ENCODE results near the gene TTC7B.

Gene TTC7B

DNA sequence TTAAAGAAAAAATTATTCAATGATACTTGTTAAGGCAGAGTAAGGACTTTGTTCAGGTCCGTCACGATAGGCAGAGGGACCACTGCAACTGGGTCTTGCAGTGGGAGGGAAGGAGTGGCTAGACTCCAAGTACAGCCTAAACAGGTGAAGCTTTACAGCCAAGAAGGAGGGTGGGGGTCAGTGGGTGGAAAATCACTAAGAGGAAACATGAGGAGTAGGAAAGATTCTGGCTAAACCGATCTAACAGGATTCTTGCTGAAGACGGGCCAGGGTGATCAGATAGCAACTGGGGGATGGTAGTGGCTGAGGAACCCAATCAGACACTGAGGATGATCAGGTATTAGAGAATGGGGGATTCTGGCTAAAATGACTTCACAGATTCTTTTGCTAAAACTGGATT is 100.2 kb downstream of the TTC7B start:
- no peak for DNase-seq (ENCODE audit: low read depth)
- no peak for TF ChIP-seq MYC (IDR thresholded peaks at IDR 0.05; ENCODE audit: low read depth, low read length)
- TF ChIP-seq, protein P1, sequence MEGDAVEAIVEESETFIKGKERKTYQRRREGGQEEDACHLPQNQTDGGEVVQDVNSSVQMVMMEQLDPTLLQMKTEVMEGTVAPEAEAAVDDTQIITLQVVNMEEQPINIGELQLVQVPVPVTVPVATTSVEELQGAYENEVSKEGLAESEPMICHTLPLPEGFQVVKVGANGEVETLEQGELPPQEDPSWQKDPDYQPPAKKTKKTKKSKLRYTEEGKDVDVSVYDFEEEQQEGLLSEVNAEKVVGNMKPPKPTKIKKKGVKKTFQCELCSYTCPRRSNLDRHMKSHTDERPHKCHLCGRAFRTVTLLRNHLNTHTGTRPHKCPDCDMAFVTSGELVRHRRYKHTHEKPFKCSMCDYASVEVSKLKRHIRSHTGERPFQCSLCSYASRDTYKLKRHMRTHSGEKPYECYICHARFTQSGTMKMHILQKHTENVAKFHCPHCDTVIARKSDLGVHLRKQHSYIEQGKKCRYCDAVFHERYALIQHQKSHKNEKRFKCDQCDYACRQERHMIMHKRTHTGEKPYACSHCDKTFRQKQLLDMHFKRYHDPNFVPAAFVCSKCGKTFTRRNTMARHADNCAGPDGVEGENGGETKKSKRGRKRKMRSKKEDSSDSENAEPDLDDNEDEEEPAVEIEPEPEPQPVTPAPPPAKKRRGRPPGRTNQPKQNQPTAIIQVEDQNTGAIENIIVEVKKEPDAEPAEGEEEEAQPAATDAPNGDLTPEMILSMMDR (IDR thresholded peaks at IDR 0.05; ENCODE audit: low read depth, low read length) = no peak
- TF ChIP-seq POLR2A (IDR thresholded peaks at IDR 0.05; ENCODE audit: extremely low read depth, insufficient read length) = no peak
- TF ChIP-seq, protein P2, sequence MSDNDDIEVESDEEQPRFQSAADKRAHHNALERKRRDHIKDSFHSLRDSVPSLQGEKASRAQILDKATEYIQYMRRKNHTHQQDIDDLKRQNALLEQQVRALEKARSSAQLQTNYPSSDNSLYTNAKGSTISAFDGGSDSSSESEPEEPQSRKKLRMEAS (IDR thresholded peaks at IDR 0.05; ENCODE audit: low read depth, low read length) = no peak
- no peak overlapping the region for H3K4me3 ChIP-seq (ENCODE audit: low read depth, low read length)

DNA sequence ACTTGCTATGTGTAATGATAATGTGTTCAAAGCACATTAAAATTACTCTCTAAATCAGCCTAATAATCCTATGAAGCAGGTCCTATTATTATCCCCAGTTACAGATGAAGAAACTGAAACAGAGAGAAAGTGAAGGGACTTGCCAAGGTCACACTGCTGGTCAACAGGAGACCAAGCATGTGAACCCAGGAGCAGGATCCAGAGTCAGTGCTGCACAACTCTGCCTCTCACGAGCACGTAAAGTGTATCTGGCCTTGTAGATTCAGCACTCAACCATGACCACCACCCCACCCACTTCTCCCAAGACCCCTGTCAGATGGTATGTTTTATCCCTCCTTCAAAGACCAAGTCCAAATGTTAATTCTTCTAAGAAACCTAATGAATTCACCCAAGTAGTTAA is 100.7 kb downstream of the TTC7B start:
- no peak for DNase-seq (ENCODE audit: low read depth)
- no peak overlapping the region for H3K4me3 ChIP-seq (ENCODE audit: low read depth, low read length)
- no peak for TF ChIP-seq POLR2A (IDR thresholded peaks at IDR 0.05; ENCODE audit: extremely low read depth, insufficient read length)
- TF ChIP-seq, protein P1 (IDR thresholded peaks at IDR 0.05; ENCODE audit: low read depth, low read length) = no peak
- no peak for TF ChIP-seq MYC (IDR thresholded peaks at IDR 0.05; ENCODE audit: low read depth, low read length)
- TF ChIP-seq, protein P2 (IDR thresholded peaks at IDR 0.05; ENCODE audit: low read depth, low read length) = no peak

DNA sequence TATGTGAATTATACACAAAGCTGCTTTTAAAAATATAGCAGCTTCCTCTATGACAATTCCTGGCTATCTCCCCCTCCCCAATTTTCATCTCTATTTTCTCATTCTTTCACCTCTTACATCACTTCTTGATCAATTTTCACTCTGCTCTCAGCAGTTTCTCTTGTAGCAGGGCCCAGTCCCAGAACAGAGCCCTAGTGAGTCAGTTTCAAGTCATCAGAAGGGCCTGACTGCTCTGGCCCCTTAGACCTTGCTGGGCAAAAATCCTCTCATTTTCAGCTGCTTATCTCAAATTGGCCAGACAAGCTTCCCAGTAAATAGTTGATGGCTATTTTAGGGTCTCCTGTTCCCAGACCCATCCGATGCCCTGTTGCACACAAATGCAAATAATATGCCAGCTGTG is 101.4 kb downstream of the TTC7B start:
- no peak for DNase-seq (ENCODE audit: low read depth)
- TF ChIP-seq MYC (IDR thresholded peaks at IDR 0.05; ENCODE audit: low read depth, low read length) (no peak), POLR2A (IDR thresholded peaks at IDR 0.05; ENCODE audit: extremely low read depth, insufficient read length) (no peak)
- TF ChIP-seq, protein P1 (IDR thresholded peaks at IDR 0.05; ENCODE audit: low read depth, low read length) = no peak
- TF ChIP-seq, protein P2 (IDR thresholded peaks at IDR 0.05; ENCODE audit: low read depth, low read length) = no peak
- no peak overlapping the region for H3K4me3 ChIP-seq (ENCODE audit: low read depth, low read length)

DNA sequence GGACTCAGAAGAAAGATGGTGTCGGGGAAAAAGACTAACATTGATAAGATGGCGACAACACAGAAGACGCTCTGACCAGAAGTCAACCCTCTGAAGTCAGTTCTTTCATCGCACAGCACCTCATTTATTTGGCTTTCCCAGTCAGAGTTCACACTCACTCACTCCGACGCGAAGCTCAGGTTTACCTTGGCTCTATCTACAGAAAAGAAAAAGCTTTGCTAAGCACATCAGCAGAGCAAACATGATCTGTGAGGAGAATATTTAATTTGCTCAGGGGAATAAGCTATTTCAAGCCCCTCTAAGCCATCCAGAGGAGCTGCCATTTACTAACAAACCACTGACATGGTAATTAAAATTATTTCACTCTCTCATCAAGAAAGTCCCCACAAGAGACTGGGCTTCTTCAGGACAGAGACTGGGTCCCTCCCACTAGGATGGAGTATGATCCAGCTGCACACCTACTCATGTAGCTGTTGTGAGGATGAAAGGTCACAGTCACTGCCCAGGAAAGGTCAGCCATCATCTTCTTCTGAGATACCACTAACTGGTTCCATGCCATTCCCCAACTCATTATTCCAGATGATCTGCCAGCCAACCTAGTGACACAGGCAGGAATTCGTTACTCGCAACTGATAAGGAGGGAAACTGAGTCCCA is 111.4 kb downstream of the TTC7B start:
- TF ChIP-seq POLR2A (IDR thresholded peaks at IDR 0.05; ENCODE audit: extremely low read depth, insufficient read length) = no peak
- TF ChIP-seq, protein P2 (IDR thresholded peaks at IDR 0.05; ENCODE audit: low read depth, low read length) = no peak
- TF ChIP-seq, protein P1 (IDR thresholded peaks at IDR 0.05; ENCODE audit: low read depth, low read length) = no peak
- TF ChIP-seq MYC (IDR thresholded peaks at IDR 0.05; ENCODE audit: low read depth, low read length) = no peak
- no peak overlapping the region for H3K4me3 ChIP-seq (ENCODE audit: low read depth, low read length)
- no peak for DNase-seq (ENCODE audit: low read depth)

DNA sequence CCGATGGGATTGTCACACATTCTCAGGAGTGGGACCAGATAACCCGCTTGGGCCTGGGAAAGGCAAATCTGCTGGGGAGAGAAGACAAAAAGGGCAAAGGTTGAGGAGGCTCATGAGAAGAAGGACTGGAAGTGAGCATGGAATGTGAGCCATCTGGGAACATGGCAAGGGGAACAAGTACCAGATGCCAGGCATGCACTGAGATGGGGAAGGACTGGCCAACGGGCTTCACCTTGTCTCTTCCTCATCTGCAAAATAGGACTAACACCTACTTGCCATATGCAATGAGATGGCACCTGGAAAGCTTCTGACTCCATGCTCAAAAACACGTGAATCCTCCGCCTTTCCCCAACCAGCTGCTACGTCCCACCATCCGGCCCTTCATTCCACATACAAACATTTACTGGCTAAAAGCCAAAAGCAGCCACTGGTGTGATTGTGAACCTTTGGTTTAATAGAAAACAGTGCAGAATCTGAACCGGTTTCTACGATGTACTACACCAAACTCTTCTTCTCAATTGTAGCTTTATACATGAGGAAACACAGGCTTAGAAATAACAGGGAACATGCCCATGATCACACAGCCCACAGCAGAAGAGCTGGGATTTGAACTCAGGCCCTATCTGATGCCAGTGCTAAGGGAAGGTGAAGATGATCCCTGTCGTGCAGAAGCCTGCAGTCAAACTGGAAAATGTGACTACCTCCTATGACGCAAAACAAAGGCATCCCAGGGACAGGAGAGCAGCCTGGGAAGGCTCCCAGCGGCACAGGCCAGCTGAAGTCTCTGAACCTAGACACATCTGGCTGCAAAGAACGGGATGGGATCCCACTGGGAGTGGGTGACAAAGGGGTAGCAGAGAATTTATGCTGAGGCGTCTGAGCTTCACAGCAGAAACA is 112.1 kb downstream of the TTC7B start:
- no peak overlapping the region for H3K4me3 ChIP-seq (ENCODE audit: low read depth, low read length)
- TF ChIP-seq MYC (IDR thresholded peaks at IDR 0.05; ENCODE audit: low read depth, low read length) (no peak), POLR2A (IDR thresholded peaks at IDR 0.05; ENCODE audit: extremely low read depth, insufficient read length) (no peak)
- TF ChIP-seq, protein P2 (IDR thresholded peaks at IDR 0.05; ENCODE audit: low read depth, low read length) = no peak
- TF ChIP-seq, protein P1 (IDR thresholded peaks at IDR 0.05; ENCODE audit: low read depth, low read length) = no peak
- DNase-seq (ENCODE audit: low read depth) = no peak

Data from NB4 (cell line).